Thoracic aorta (tissue), 2 donors: ENCODE results near the gene TXNRD2. TPM values are rescaled to one million over a fixed set of nuclear protein-coding genes. Genes with fewer than 3 reads are reported as not detected.

ENCODE experiments used
- ATAC-seq: fragments of 150-250 bp; one replicate; pipeline ENCODE4 v1.8.0; 2017; ENCODE audit warnings: low read depth; ENCODE audit not compliant: insufficient number of reproducible peaks, low FRiP score
- DNase-seq: peaks from one replicate; pipeline ENCODE4 v3.0.0-alpha.2; 2020; ENCODE audit warnings: low spot score
- H3K27ac ChIP-seq, 2 donors: fragments of 200-600 bp; sonication (generic); 1 replicate in 1 of 2; 2 replicates in 1 of 2; pipeline ENCODE4 v1.5.1; 2016; ENCODE audit warnings: mild to moderate bottlenecking in 2 of 2, moderate library complexity in 2 of 2
- H3K27me3 ChIP-seq: fragments of 200-600 bp; sonication (generic); replicated peaks from 2 replicates; pipeline ENCODE4 v1.6.0; 2016; ENCODE audit warnings: mild to moderate bottlenecking; ENCODE audit not compliant: insufficient read depth
- H3K36me3 ChIP-seq: fragments of 200-600 bp; sonication (generic); one replicate; pipeline ENCODE4 v1.5.1; 2016
- H3K4me1 ChIP-seq, 2 donors: fragments of 200-600 bp; sonication (generic); 1 replicate in 1 of 2; 2 replicates in 1 of 2; pipeline versions ENCODE4 v1.5.1 to v1.6.0; 2016; ENCODE audit warnings: low read depth in 2 of 2, mild to moderate bottlenecking in 1 of 2; ENCODE audit not compliant: control insufficient read depth in 1 of 2
- H3K4me3 ChIP-seq: fragments of 200-600 bp; sonication (generic); 2 replicates; pipeline ENCODE4 v1.5.1; 2016; ENCODE audit warnings: mild to moderate bottlenecking
- H3K9me3 ChIP-seq: fragments of 200-600 bp; sonication (generic); 2 replicates; pipeline ENCODE4 v1.5.1; 2016
- CTCF ChIP-seq: fragments of 200-600 bp; sonication (generic); IDR thresholded peaks from one replicate; pipeline ENCODE4 v1.5.1; 2019; ENCODE audit warnings: antibody characterized with exemption
- total RNA-seq, 2 donors: library from RNA; depleted of rRNA; stranded (reverse); fragments of >200 nt; gene quantifications; one replicate each; pipeline versions ENCODE4 v1.1.0 to v1.2.3, GENCODE V29; 2016

TXNRD2 gene
- total RNA-seq, 2 donors from 2014 or later = 27.4 to 37.6 TPM

GRCh38 chr22:19852177-19852781 is 89.3 kb downstream of the TXNRD2 start:
- Histone ChIP-seq H3K4me1 (peaks cover 15 to 28% of the 10 kb centered on the region in 2 donors), H3K36me3 (peaks cover 18% of the 10 kb centered on the region), H3K4me3 (no peak overlapping the region), H3K27me3 (no peaks in the 10 kb centered on the region), H3K27ac (no peak overlapping the region), H3K9me3 (no peaks in the 10 kb centered on the region)
- ATAC-seq (no peak), DNase-seq (no peak)
- TF ChIP-seq CTCF = no peak

GRCh38 chr22:19851291-19852176 is 90.1 kb downstream of the TXNRD2 start:
- DNase-seq (no peak), ATAC-seq (no peak)
- Histone ChIP-seq H3K27me3 (no peaks in the 10 kb centered on the region), H3K4me3 (no peak overlapping the region), H3K4me1 (peaks cover 15 to 28% of the 10 kb centered on the region in 2 donors), H3K27ac (no peak overlapping the region), H3K36me3 (peaks cover 18% of the 10 kb centered on the region), H3K9me3 (no peaks in the 10 kb centered on the region)
- TF ChIP-seq CTCF = no peak

GRCh38 chr22:19850763-19851109 is 90.9 kb downstream of the TXNRD2 start:
- Histone ChIP-seq H3K4me1 (peaks cover 10 to 23% of the 10 kb centered on the region in 2 donors), H3K4me3 (no peak overlapping the region), H3K27ac (no peak overlapping the region), H3K36me3 (peaks cover 18% of the 10 kb centered on the region), H3K9me3 (no peaks in the 10 kb centered on the region), H3K27me3 (no peaks in the 10 kb centered on the region)
- DNase-seq (no peak), ATAC-seq (no peak)
- TF ChIP-seq CTCF = no peak

- DNase-seq (no peak), ATAC-seq (no peak)
- Histone ChIP-seq H3K4me1 (peaks cover 7 to 20% of the 10 kb centered on the region in 2 donors), H3K27me3 (no peaks in the 10 kb centered on the region), H3K4me3 (no peak overlapping the region), H3K9me3 (no peaks in the 10 kb centered on the region), H3K27ac (no peak overlapping the region), H3K36me3 (peaks cover 18% of the 10 kb centered on the region)
- TF ChIP-seq CTCF = no peak
These were observed 91.5 kb downstream of the TXNRD2 start for GRCh38 chr22:19849835-19850762.
